GM20000 (cell line): ENCODE data around the gene ANXA2R.
A peak's percentile ranks its signal among the peaks of the same experiment; 100 is the strongest.

Experiments used
- DNase-seq: peaks from one replicate; pipeline ENCODE4 v3.0.0; 2012; ENCODE audit warnings: low spot score
- CTCF ChIP-seq: IDR thresholded peaks from 2 replicates; pipeline ENCODE4 v1.5.1; 2012; ENCODE audit warnings: mild to moderate bottlenecking, control low read depth; ENCODE audit errors: extremely low read depth, missing control alignments

The ANXA2R gene

GRCh38 chr5:43008363-43009153, 31.6 kb downstream of the ANXA2R start:
- TF ChIP-seq CTCF: no peak
- DNase-seq: peak; percentile 63

- no peak for TF ChIP-seq CTCF
- DNase-seq: peak; percentile 69
Observed at GRCh38 chr5:43007911-43008362, 32.2 kb downstream of the ANXA2R start.

GRCh38 chr5:43007246-43007910, 32.7 kb downstream of the ANXA2R start:
- no peak for TF ChIP-seq CTCF
- DNase-seq: peak; percentile 62

- TF ChIP-seq CTCF: no peak
- no peak for DNase-seq
Observed at GRCh38 chr5:43006424-43007202, 33.5 kb downstream of the ANXA2R start.

- DNase-seq: no peak
- TF ChIP-seq CTCF: no peak
Observed at GRCh38 chr5:43005031-43005430, 35.1 kb downstream of the ANXA2R start.

GRCh38 chr5:43001748-43002147, 38.4 kb downstream of the ANXA2R start:
- TF ChIP-seq CTCF: no peak
- DNase-seq: no peak

- no peak for TF ChIP-seq CTCF
- no peak for DNase-seq
Observed at GRCh38 chr5:43000914-43001313, 39.2 kb downstream of the ANXA2R start.
